Trophoblast cell (in vitro differentiated cells and primary cell): ENCODE results near the gene STK33.

ENCODE experiments used
- DNase-seq, 2 donors: peaks; one replicate each; pipeline ENCODE4 v3.0.0-alpha.2; 2016
- H2AFZ ChIP-seq: 2 replicates; pipeline ENCODE4 v1.6.1; 2013; ENCODE audit warnings: low read length, moderate library complexity, mild to moderate bottlenecking; ENCODE audit not compliant: insufficient read depth, poor library complexity
- H2AK5ac ChIP-seq: 2 replicates; pipeline ENCODE4 v1.6.1; 2013; ENCODE audit warnings: mild to moderate bottlenecking, low read length
- H2BK120ac ChIP-seq: 2 replicates; pipeline ENCODE4 v1.6.1; 2013; ENCODE audit warnings: low read length, mild to moderate bottlenecking, moderate library complexity; ENCODE audit not compliant: insufficient read depth, poor library complexity
- H2BK12ac ChIP-seq: 2 replicates; pipeline ENCODE4 v1.6.1; 2013; ENCODE audit warnings: mild to moderate bottlenecking, low read length, moderate library complexity
- H2BK5ac ChIP-seq: 2 replicates; pipeline ENCODE4 v1.6.1; 2013; ENCODE audit warnings: low read length, low read depth, moderate library complexity, mild to moderate bottlenecking; ENCODE audit not compliant: poor library complexity
- H3K14ac ChIP-seq: 2 replicates; pipeline ENCODE4 v1.6.1; 2013; ENCODE audit warnings: mild to moderate bottlenecking, low read length
- H3K18ac ChIP-seq: 2 replicates; pipeline ENCODE4 v1.6.1; 2013; ENCODE audit warnings: mild to moderate bottlenecking, low read length
- H3K23ac ChIP-seq: 2 replicates; pipeline ENCODE4 v1.6.1; 2013; ENCODE audit warnings: low read length
- H3K27ac ChIP-seq: 2 replicates; pipeline ENCODE4 v1.5.1; 2013; ENCODE audit warnings: low read depth, mild to moderate bottlenecking, inconsistent platforms, low read length, moderate library complexity
- H3K27me3 ChIP-seq: 2 replicates; pipeline ENCODE4 v1.6.1; 2013; ENCODE audit warnings: inconsistent platforms, mild to moderate bottlenecking, low read length, moderate library complexity; ENCODE audit not compliant: insufficient read depth
- H3K36me3 ChIP-seq, 2 experiments: 1 replicate in 1 of 2; 2 replicates in 1 of 2; pipeline ENCODE4 v1.6.1; 2013; ENCODE audit warnings: low read length in 2 of 2, mild to moderate bottlenecking in 2 of 2, moderate library complexity in 1 of 2; ENCODE audit not compliant: insufficient read depth in 2 of 2, control insufficient read depth in 1 of 2
- H3K4ac ChIP-seq: 2 replicates; pipeline ENCODE4 v1.6.1; 2013; ENCODE audit warnings: low read depth, mild to moderate bottlenecking, low read length, moderate library complexity
- H3K4me1 ChIP-seq, 2 experiments: 1 replicate in 1 of 2; 2 replicates in 1 of 2; pipeline ENCODE4 v1.6.1; 2013; ENCODE audit warnings: low read length in 2 of 2, mild to moderate bottlenecking in 2 of 2, moderate library complexity in 1 of 2; ENCODE audit not compliant: insufficient read depth in 2 of 2, control insufficient read depth in 1 of 2
- H3K4me2 ChIP-seq: 2 replicates; pipeline ENCODE4 v1.6.1; 2013; ENCODE audit warnings: inconsistent platforms, mild to moderate bottlenecking, low read length, moderate library complexity
- H3K4me3 ChIP-seq: 2 replicates; pipeline ENCODE4 v1.5.1; 2013; ENCODE audit warnings: mild to moderate bottlenecking, low read depth, low read length, inconsistent platforms
- H3K79me1 ChIP-seq: one replicate; pipeline ENCODE4 v1.6.1; 2013; ENCODE audit warnings: low read length
- H3K79me2 ChIP-seq: 2 replicates; pipeline ENCODE4 v1.6.1; 2013; ENCODE audit warnings: low read length, mild to moderate bottlenecking; ENCODE audit not compliant: control insufficient read depth, insufficient read depth, poor library complexity
- H3K9ac ChIP-seq: 2 replicates; pipeline ENCODE4 v1.6.1; 2013; ENCODE audit warnings: mild to moderate bottlenecking, low read length
- H3K9me3 ChIP-seq: 2 replicates; pipeline ENCODE4 v1.6.1; 2013; ENCODE audit warnings: low read depth, mild to moderate bottlenecking, control low read depth, inconsistent platforms, low read length; ENCODE audit not compliant: insufficient read depth
- H4K12ac ChIP-seq: 2 replicates; pipeline ENCODE4 v1.6.1; 2013; ENCODE audit warnings: low read depth, mild to moderate bottlenecking, low read length, moderate library complexity
- H4K8ac ChIP-seq: 2 replicates; pipeline ENCODE4 v1.6.1; 2013; ENCODE audit warnings: low read depth, mild to moderate bottlenecking, low read length, moderate library complexity
- H4K91ac ChIP-seq: one replicate; pipeline ENCODE4 v1.6.1; 2013; ENCODE audit warnings: low read depth, mild to moderate bottlenecking, low read length, moderate library complexity
- WGBS: extraction: QIAGEN DNeasy Blood & Tissue Kit; methylation state at CpG from one replicate; pipeline ENCODE4 v1.1.7; 2013; ENCODE audit warnings: missing lambda C conversion rate; ENCODE audit not compliant: insufficient read length, insufficient coverage; ENCODE audit errors: extremely low coverage; 5-methylcytosine and 5-hydroxymethylcytosine counted together

The STK33 gene

DNA sequence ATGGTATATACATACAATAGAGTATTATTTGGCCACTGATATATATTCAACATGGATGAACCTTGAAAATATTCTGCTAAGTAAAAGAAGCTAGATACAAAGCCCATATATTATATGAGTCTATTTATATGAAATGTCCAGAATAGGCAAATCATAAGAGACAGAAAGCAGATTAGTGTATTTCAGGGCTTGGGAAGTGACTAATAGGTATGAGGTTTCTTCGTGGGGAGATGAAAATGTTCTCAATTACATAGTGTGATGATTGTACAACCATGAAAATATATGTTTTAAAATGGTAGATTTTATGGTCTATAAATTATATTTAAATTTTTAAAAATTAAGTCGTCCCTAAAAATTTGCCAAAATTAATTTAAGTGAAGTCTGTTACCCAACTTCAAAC lies 92.2 kb downstream of the STK33 start:
- Histone ChIP-seq H3K18ac (no peak overlapping the region), H2BK120ac (no peak overlapping the region)

DNA sequence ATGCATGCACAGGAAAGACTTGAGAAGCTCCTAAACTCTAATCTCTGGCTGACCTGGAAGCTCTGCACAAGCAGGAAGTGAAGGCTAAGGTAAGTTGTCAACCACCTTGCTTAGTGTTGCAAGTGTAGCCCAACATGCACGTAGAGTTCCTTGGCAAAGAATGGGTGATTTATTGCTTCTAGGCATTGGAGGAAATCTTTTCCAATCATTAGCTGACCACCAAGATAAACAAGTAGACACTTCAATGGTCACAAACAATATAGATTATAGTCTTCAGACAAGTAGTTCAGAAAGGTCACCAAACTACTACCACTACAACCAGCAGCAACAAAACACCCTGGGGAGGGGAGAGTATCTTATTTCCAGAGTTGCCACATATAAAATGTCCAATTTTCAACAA lies 105.6 kb downstream of the STK33 start:
- Histone ChIP-seq H3K23ac (no peak overlapping the region), H3K9ac (no peak overlapping the region), H3K79me1 (no peaks in the 10 kb centered on the region), H3K27me3 (no peaks in the 10 kb centered on the region), H3K9me3 (peaks cover 4% of the 10 kb centered on the region), H3K14ac (no peak overlapping the region), H3K79me2 (no peaks in the 10 kb centered on the region), H2BK12ac (no peak overlapping the region), H3K27ac (no peak overlapping the region), H3K4ac (no peak overlapping the region), H2AFZ (no peak overlapping the region), H3K4me1 (no peaks in the 10 kb centered on the region), H4K91ac (no peak overlapping the region), H4K12ac (no peak overlapping the region), H3K36me3 (no peaks in the 10 kb centered on the region), H4K8ac (no peak overlapping the region), H2AK5ac (no peak overlapping the region), H2BK5ac (no peak overlapping the region), H3K4me3 (no peak overlapping the region), H3K4me2 (no peak overlapping the region), H2BK120ac (no peak overlapping the region), H3K18ac (no peak overlapping the region)
- no CpG with 5 or more reads among the region's 1 CpG for WGBS
- no peak for DNase-seq

More for the DNA sequence above, 92.2 kb downstream of the STK33 start:
- no peak overlapping the region for H3K4me3 ChIP-seq
- WGBS, result no CpG with 5 or more reads among the region's 2 CpGs
- no peak overlapping the region for H3K27ac ChIP-seq
- no peak overlapping the region for H2BK12ac ChIP-seq
- H2AFZ ChIP-seq, result no peak overlapping the region
- no peak overlapping the region for H3K4me2 ChIP-seq
- H4K12ac ChIP-seq, result no peak overlapping the region
- H3K14ac ChIP-seq, result no peak overlapping the region
- H3K36me3 ChIP-seq, result no peaks in the 10 kb centered on the region
- H3K79me2 ChIP-seq, result no peaks in the 10 kb centered on the region
- no peak overlapping the region for H3K4ac ChIP-seq
- H3K23ac ChIP-seq, result no peak overlapping the region
- no peaks in the 10 kb centered on the region for H3K79me1 ChIP-seq
- H3K4me1 ChIP-seq, result no peaks in the 10 kb centered on the region
- H2AK5ac ChIP-seq, result no peak overlapping the region
- no peak overlapping the region for H4K91ac ChIP-seq
- H3K9me3 ChIP-seq, result no peaks in the 10 kb centered on the region
- no peaks in the 10 kb centered on the region for H3K27me3 ChIP-seq
- no peak overlapping the region for H4K8ac ChIP-seq
- H2BK5ac ChIP-seq, result no peak overlapping the region
- no peak overlapping the region for H3K9ac ChIP-seq
- no peak for DNase-seq

DNA sequence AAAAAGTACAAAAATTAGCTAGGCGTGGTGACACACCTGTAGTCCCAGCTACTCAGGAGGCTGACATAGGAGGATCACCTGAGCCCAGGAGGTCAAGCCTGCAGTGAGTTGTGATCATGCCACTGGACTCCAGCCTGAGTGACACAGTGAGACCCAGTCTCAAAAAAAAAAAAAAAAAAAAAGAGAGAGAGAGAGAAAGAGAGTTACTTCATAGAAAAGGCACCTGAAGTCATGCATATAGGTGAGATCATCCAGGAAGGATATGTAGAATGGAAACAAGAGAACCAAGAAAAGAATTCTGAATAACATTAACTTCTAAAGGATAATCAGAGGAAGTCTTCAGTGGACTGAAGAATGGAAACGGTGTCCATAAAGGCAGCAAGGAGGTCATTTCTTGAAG lies 106.8 kb downstream of the STK33 start:
- no peak overlapping the region for H3K4me2 ChIP-seq
- no peaks in the 10 kb centered on the region for H3K27me3 ChIP-seq
- no peak for DNase-seq
- no peaks in the 10 kb centered on the region for H3K36me3 ChIP-seq
- H2AK5ac ChIP-seq, result no peak overlapping the region
- H4K8ac ChIP-seq, result no peak overlapping the region
- H3K79me1 ChIP-seq, result no peaks in the 10 kb centered on the region
- H3K18ac ChIP-seq, result no peak overlapping the region
- no peak overlapping the region for H3K14ac ChIP-seq
- H2AFZ ChIP-seq, result no peak overlapping the region
- no peaks in the 10 kb centered on the region for H3K79me2 ChIP-seq
- H2BK12ac ChIP-seq, result no peak overlapping the region
- no peaks in the 10 kb centered on the region for H3K4me1 ChIP-seq
- H2BK120ac ChIP-seq, result no peak overlapping the region
- no peak overlapping the region for H3K23ac ChIP-seq
- H3K9ac ChIP-seq, result no peak overlapping the region
- H3K9me3 ChIP-seq, result peaks cover 4% of the 10 kb centered on the region
- H2BK5ac ChIP-seq, result no peak overlapping the region
- H3K4ac ChIP-seq, result no peak overlapping the region
- no peak overlapping the region for H3K27ac ChIP-seq
- no peak overlapping the region for H4K91ac ChIP-seq
- no CpG with 5 or more reads among the region's 2 CpGs for WGBS
- H4K12ac ChIP-seq, result no peak overlapping the region
- H3K4me3 ChIP-seq, result no peak overlapping the region

DNA sequence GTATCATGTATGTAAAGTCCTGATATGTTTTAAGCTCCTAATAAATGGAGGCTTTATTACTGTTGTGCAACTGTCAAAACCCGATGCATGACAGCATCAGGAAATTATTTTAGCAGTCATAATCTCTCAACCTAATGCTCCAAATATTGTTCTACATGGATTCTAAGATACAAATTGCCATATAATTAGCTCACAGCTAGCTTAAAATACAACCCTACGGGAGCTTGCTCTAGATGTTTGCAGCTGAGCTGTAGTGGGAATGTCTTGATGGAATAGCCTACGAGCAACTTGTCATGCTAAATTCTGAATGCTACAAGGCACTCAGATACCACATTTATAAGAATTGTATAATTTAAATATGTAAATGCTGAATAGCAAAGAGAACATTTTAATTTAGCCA lies 109.8 kb downstream of the STK33 start:
- Histone ChIP-seq H2AFZ (no peak overlapping the region), H2BK5ac (no peak overlapping the region), H3K27ac (no peak overlapping the region), H2AK5ac (no peak overlapping the region), H3K9me3 (no peaks in the 10 kb centered on the region), H3K79me1 (no peaks in the 10 kb centered on the region), H4K91ac (no peak overlapping the region), H3K4me3 (no peak overlapping the region), H3K4ac (no peak overlapping the region), H3K36me3 (no peaks in the 10 kb centered on the region), H2BK120ac (no peak overlapping the region), H3K23ac (no peak overlapping the region), H3K27me3 (no peaks in the 10 kb centered on the region), H3K9ac (no peak overlapping the region), H3K18ac (no peak overlapping the region), H3K14ac (no peak overlapping the region), H4K8ac (no peak overlapping the region), H4K12ac (no peak overlapping the region), H3K79me2 (no peaks in the 10 kb centered on the region), H3K4me1 (no peaks in the 10 kb centered on the region), H2BK12ac (no peak overlapping the region), H3K4me2 (no peak overlapping the region)
- DNase-seq, result no peak
- no CpG with 5 or more reads among the region's 3 CpGs for WGBS
